Ectodermal cell (in vitro differentiated cells): Measurements from ENCODE around the gene MAML2.

ENCODE experiments used
- H3K27ac ChIP-seq: 2 replicates; pipeline ENCODE4 v1.7.0; 2013; ENCODE audit warnings: mild to moderate bottlenecking, low read depth, low read length; ENCODE audit not compliant: insufficient read depth, poor library complexity, severe bottlenecking
- H3K27me3 ChIP-seq: 2 replicates; pipeline ENCODE4 v1.7.0; 2013; ENCODE audit warnings: mild to moderate bottlenecking, low read length; ENCODE audit not compliant: insufficient read depth, control insufficient read depth, poor library complexity, severe bottlenecking
- H3K36me3 ChIP-seq: one replicate; pipeline ENCODE4 v1.7.0; 2013; ENCODE audit warnings: low read length; ENCODE audit not compliant: control insufficient read depth, insufficient read depth
- H3K4me1 ChIP-seq: one replicate; pipeline ENCODE4 v1.7.0; 2013; ENCODE audit warnings: low read length; ENCODE audit not compliant: control insufficient read depth, insufficient read depth
- H3K4me3 ChIP-seq: 2 replicates; pipeline ENCODE4 v1.7.0; 2013; ENCODE audit warnings: low read depth, low read length, control low read depth; ENCODE audit not compliant: insufficient read depth
- H3K9me3 ChIP-seq: 2 replicates; pipeline ENCODE4 v1.7.0; 2013; ENCODE audit warnings: mild to moderate bottlenecking, low read length, moderate library complexity; ENCODE audit not compliant: control insufficient read depth
- WGBS, 2 experiments: methylation state at CpG; one replicate each; pipeline ENCODE4 v1.1.7; 2013; ENCODE audit warnings: missing lambda C conversion rate in 2 of 2; 5-methylcytosine and 5-hydroxymethylcytosine counted together

The MAML2 gene

DNA sequence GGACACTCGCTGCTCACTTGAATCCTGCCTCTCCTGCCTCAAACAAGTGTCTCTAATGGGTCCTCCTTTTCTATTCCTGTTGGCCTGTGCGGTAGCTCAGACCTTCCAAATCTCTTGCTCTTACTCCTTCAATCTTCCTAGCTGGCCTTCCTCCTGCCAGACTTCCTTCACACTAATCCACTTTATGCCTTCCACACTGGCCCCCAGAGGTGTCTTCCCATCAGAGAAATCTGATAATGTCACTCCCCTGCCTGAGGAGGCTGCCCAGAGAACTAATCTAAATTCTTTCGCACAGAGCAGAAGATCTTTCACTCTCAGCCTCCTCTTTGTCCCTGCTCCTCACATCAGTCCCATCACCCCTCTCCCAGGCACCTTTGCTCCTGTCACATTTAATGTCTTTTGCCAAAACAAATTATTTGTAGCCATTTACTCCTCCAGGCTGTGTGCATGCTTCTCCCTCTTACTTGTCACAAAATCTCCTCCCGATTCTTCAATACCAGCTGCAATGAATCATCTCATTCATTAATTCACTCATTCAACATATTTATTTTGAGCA lies 175.7 kb downstream of the MAML2 start:
- Histone ChIP-seq H3K4me1 (peaks cover 10% of the 10 kb centered on the region), H3K27ac (no peak overlapping the region), H3K36me3 (no peaks in the 10 kb centered on the region), H3K27me3 (no peaks in the 10 kb centered on the region), H3K9me3 (no peaks in the 10 kb centered on the region), H3K4me3 (no peak overlapping the region)
- WGBS, 2 experiments, result 85 to 90% methylated on average over 4 of the region's 4 CpGs

- Histone ChIP-seq H3K4me1 (peaks cover 17% of the 10 kb centered on the region), H3K27ac (no peak overlapping the region), H3K9me3 (no peaks in the 10 kb centered on the region)
These were observed 180.0 kb downstream of the MAML2 start for GRCh38 chr11:96162816-96163499.

GRCh38 chr11:96161307-96162089 lies 181.5 kb downstream of the MAML2 start:
- Histone ChIP-seq H3K36me3 (no peaks in the 10 kb centered on the region), H3K9me3 (no peaks in the 10 kb centered on the region), H3K4me3 (no peak overlapping the region), H3K4me1 (peaks cover 10% of the 10 kb centered on the region), H3K27ac (no peak overlapping the region), H3K27me3 (no peaks in the 10 kb centered on the region)
- 81 to 84% methylated on average over 10 of the region's 10 CpGs for WGBS, 2 experiments

More at GRCh38 chr11:96162816-96163499, 180.0 kb downstream of the MAML2 start:
- Histone ChIP-seq H3K4me3 (no peak overlapping the region), H3K36me3 (no peaks in the 10 kb centered on the region), H3K27me3 (no peaks in the 10 kb centered on the region)
- 94 to 95% methylated on average over 6 of the region's 6 CpGs for WGBS, 2 experiments

DNA sequence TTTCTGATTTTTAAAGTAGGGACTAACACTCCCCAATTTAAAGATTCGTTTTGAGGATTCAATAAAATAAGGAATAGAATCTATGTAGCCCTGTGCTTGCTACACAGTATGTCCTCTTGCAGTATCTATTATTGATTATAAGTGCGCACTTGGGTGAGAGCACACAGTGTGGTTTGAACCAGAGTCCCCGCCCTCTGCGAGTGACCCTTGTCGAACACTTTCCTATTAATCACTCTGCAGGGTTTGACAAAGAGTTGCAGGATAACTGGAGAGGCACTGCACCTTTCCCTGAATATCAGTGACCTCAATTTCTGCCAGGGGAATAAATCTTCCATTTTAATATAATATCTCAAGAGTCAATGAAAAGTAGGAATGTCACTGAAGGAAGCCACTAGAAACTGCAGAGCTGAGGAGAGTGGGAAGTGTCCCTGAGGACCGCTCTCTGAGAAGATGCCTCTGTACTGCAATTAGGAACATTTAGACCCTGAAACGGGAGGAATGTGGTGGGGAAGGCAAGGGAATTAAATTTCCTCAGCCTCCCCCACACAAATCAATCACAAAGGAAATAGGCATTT lies 182.2 kb downstream of the MAML2 start:
- no peaks in the 10 kb centered on the region for H3K36me3 ChIP-seq
- no peaks in the 10 kb centered on the region for H3K9me3 ChIP-seq
- H3K4me3 ChIP-seq, result no peak overlapping the region
- peaks cover 7% of the 10 kb centered on the region for H3K4me1 ChIP-seq
- no peaks in the 10 kb centered on the region for H3K27me3 ChIP-seq
- 83 to 86% methylated on average over 6 of the region's 7 CpGs for WGBS, 2 experiments
- H3K27ac ChIP-seq, result no peak overlapping the region

DNA sequence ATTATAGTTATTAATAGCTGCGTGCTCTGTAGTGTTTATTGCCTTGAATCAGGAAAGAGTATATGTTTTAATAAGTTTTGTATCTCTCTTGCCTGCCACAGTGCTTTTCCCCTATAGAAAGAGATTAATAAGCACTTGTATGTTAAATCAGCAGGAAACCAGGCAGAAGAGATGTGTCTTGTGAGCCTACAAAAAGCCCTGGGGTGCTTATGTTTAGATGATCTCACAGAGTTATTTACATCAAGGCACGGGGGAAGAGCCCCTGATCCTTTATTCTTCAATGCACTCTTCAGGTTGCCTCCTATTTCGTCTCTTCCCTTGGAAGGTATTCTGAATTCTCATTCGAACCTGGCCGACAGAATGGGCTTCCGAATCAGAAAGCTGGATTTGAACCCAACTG lies 183.0 kb downstream of the MAML2 start:
- WGBS, 2 experiments, result 57 to 58% methylated on average over 4 to 6 of the region's 6 CpGs
- no peak overlapping the region for H3K4me3 ChIP-seq
- no peaks in the 10 kb centered on the region for H3K36me3 ChIP-seq
- H3K9me3 ChIP-seq, result no peaks in the 10 kb centered on the region
- H3K27ac ChIP-seq, result no peak overlapping the region
- peaks cover 7% of the 10 kb centered on the region for H3K4me1 ChIP-seq
- no peaks in the 10 kb centered on the region for H3K27me3 ChIP-seq

DNA sequence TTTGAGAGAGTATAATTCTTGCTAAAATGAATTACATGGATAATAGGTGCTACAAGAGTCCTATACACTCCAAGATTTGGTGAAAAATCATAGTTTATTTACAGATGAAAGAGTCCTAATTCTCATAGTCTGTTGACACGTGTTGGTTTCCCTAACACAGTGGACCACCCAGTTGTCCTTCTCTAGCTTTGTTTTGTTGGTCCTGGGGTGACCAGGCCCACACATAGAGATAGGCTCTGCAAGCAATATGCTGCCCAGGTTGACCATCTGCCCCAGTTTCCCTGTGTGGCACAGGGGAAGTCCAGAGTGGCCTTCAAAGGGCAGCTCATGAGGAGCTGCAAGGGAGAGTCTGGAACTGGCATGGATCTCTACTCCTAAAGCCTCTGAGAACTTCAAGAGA lies 184.9 kb downstream of the MAML2 start:
- 95 to 100% methylated on average over 1 of the region's 1 CpG for WGBS, 2 experiments
- H3K27me3 ChIP-seq, result no peaks in the 10 kb centered on the region
- peaks cover 7% of the 10 kb centered on the region for H3K4me1 ChIP-seq
- no peak overlapping the region for H3K4me3 ChIP-seq
- no peaks in the 10 kb centered on the region for H3K9me3 ChIP-seq
- no peak overlapping the region for H3K27ac ChIP-seq
- H3K36me3 ChIP-seq, result no peaks in the 10 kb centered on the region

DNA sequence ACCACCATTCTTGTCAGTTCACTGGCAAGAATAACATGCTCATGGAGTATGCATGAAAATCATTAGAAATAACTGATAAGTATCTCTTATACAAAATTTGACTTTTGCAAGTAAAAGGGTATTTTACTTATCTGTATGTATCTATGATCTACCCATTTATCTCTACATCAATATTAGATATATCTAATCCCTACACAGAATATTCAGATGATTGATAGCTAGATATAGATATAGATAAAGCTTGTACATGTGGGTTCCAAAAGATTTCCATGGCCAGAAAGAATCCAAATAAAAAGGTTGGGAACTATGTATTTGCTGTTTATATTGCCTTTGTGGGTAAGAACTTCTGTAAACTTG lies 185.5 kb downstream of the MAML2 start:
- peaks cover 7% of the 10 kb centered on the region for H3K4me1 ChIP-seq
- no peaks in the 10 kb centered on the region for H3K27me3 ChIP-seq
- no peak overlapping the region for H3K27ac ChIP-seq
- no peaks in the 10 kb centered on the region for H3K36me3 ChIP-seq
- no peaks in the 10 kb centered on the region for H3K9me3 ChIP-seq
- H3K4me3 ChIP-seq, result no peak overlapping the region

DNA sequence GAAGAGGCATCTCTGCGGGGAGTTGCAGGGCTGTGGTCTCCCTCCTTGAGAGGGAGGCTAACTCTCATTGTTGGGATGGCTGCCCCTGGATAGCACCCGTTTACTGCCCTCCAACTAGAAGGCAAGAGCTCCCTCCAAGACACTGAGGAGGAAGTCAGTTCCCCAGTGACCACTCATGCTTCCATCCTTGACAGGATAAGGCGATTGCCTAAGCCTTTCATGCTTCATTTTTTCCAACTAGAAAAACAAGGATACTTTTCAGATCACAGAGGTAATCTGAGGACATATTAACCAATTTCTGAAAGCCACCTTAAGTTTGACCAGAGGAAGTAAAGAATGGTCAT lies 186.6 kb downstream of the MAML2 start:
- H3K4me3 ChIP-seq, result no peak overlapping the region
- no peaks in the 10 kb centered on the region for H3K36me3 ChIP-seq
- H3K27me3 ChIP-seq, result no peaks in the 10 kb centered on the region
- WGBS, 2 experiments, result 85 to 86% methylated on average over 3 of the region's 3 CpGs
- H3K9me3 ChIP-seq, result no peaks in the 10 kb centered on the region
- peaks cover 7% of the 10 kb centered on the region for H3K4me1 ChIP-seq
- H3K27ac ChIP-seq, result no peak overlapping the region

DNA sequence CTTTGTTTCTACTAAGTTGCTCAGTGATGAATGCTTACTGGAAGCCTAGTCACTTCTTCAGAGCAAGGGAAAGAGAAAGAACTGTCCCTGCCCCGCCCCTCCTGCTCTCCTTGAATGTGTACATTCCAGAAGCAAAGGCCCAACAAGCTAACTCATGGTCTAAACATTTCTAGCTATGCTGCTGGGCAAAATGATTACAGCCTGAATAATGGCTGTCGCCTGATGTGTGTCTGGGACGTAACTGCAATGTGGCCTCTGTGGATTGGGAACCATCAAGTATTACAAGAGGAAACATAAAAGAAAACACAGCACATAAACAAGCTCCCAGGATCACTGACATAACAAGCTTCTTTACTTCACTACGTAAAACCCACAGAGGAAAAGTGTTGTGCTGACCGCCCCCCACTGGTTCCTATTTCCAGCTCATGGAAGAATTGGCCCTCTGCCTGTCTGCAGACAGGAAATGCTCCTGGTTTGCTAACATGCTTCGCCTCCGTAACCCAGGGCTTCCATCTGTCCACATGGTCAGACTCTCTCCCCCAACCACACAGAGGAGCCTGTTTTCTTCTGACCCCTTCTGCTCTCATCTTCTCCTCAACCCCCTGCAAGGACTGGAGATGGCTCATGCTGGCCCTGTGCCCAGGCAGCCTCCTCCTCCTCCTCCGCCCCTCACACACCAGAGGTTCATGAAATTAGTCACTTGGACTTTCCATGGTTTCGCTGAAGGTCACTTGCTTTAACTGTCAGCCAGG lies 187.2 kb downstream of the MAML2 start:
- Histone ChIP-seq H3K36me3 (no peaks in the 10 kb centered on the region), H3K4me1 (peaks cover 2% of the 10 kb centered on the region), H3K27ac (no peak overlapping the region), H3K4me3 (no peak overlapping the region), H3K27me3 (no peaks in the 10 kb centered on the region), H3K9me3 (no peaks in the 10 kb centered on the region)
- 85 to 86% methylated on average over 9 of the region's 9 CpGs for WGBS, 2 experiments
